Measurements from ENCODE around the gene ETV3.

ETV3 gene

DNA sequence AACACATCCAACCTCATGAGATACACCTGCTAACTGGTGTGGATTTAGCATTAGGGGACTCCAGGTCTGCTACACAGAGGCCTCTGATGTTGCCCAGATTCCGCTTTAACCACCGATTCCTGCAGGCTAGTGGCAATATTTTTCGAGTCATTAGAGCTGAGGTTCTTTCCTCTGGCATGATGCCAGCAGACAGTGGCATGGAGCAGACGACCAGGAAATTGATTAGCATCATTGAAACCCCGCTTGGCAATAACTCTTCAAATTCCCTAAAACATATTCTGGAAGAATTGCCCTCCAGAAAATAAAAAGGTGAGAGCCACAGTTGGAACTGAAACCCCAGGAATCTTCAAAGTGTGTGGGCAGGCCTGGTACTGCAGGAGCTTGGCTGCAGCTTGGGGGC is 28.4 kb upstream of the ETV3 start:
- no peaks in the 10 kb centered on the region for H3K36me3 ChIP-seq (replicated peaks; ENCODE audit: low read depth, low read length)
- H2AFZ ChIP-seq (ENCODE audit: low read depth, low read length) = no peak overlapping the region
- no peaks in the 10 kb centered on the region for H3K79me2 ChIP-seq (ENCODE audit: low read length)
- TF ChIP-seq CTCF (IDR thresholded peaks at IDR 0.05; ENCODE audit: low read depth, low read length) (no peak), EZH2phosphoT487 (IDR thresholded peaks at IDR 0.05; ENCODE audit: low read depth) (no peak)
- peaks cover 14% of the 10 kb centered on the region for H3K4me1 ChIP-seq (ENCODE audit: low read length)
- H3K4me2 ChIP-seq (ENCODE audit: low read length) = no peak overlapping the region
- no peaks in the 10 kb centered on the region for H3K9me3 ChIP-seq (ENCODE audit: insufficient read depth, low read length)
- H3K27me3 ChIP-seq (ENCODE audit: low read depth, low read length) = peaks cover 28% of the 10 kb centered on the region
- H3K27ac ChIP-seq (ENCODE audit: low read length) = no peak overlapping the region
- no peaks in the 10 kb centered on the region for H4K20me1 ChIP-seq (ENCODE audit: insufficient read depth, low read length)
- no peak overlapping the region for H3K4me3 ChIP-seq (ENCODE audit: low read length)
- H3K9ac ChIP-seq (ENCODE audit: low read length) = no peak overlapping the region

- H3K4me3 ChIP-seq (ENCODE audit: low read length) = peak overlapping the region; percentile 72
- no peaks in the 10 kb centered on the region for H3K36me3 ChIP-seq (replicated peaks; ENCODE audit: low read depth, low read length)
- H4K20me1 ChIP-seq (ENCODE audit: insufficient read depth, low read length) = no peaks in the 10 kb centered on the region
- H3K4me1 ChIP-seq (ENCODE audit: low read length) = peaks cover 14% of the 10 kb centered on the region
- TF ChIP-seq EZH2phosphoT487 (IDR thresholded peaks at IDR 0.05; ENCODE audit: low read depth) = no peak
- TF ChIP-seq CTCF (IDR thresholded peaks at IDR 0.05; ENCODE audit: low read depth, low read length) = peak; percentile 92
- H3K4me2 ChIP-seq (ENCODE audit: low read length) = peak overlapping the region; percentile 67
- peak overlapping the region; percentile 93 for H2AFZ ChIP-seq (ENCODE audit: low read depth, low read length)
- H3K79me2 ChIP-seq (ENCODE audit: low read length) = no peaks in the 10 kb centered on the region
- no peak overlapping the region for H3K27ac ChIP-seq (ENCODE audit: low read length)
- peaks cover 16% of the 10 kb centered on the region for H3K27me3 ChIP-seq (ENCODE audit: low read depth, low read length)
- no peaks in the 10 kb centered on the region for H3K9me3 ChIP-seq (ENCODE audit: insufficient read depth, low read length)
- H3K9ac ChIP-seq (ENCODE audit: low read length) = peak overlapping the region; percentile 50; the same call in 1 of the 2 replicates
Measured at GRCh38 chr1:157163273-157164127, 25.3 kb upstream of the ETV3 start.

- TF ChIP-seq EZH2phosphoT487 (IDR thresholded peaks at IDR 0.05; ENCODE audit: low read depth) (no peak), CTCF (IDR thresholded peaks at IDR 0.05; ENCODE audit: low read depth, low read length) (no peak)
Measured at GRCh38 chr1:157162345-157162744, 24.1 kb upstream of the ETV3 start.

DNA sequence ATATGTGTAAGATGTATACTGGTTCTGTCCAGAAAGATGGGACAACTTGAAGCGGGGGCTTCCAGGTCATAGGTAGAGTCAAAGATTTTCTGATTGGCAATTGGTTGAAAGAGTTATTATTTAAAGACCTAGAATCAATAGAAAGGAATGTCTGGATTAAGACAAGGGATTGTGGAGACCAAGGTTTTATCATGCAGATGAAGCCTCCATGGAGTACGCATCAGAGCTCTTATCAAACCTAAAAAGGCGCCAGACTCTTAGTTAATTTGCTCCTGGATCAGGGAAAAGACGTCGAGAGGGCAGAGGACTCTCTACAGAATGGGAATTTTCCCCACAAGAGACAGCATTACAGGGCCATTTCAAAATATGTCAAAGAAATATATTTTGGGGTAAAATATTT is 23.7 kb upstream of the ETV3 start:
- Histone ChIP-seq H3K4me1 (ENCODE audit: low read length) (no peaks in the 10 kb centered on the region; the same call in 1 of the 2 replicates), H3K4me2 (ENCODE audit: low read length) (no peak overlapping the region), H3K79me2 (ENCODE audit: low read length) (no peaks in the 10 kb centered on the region), H3K36me3 (replicated peaks; ENCODE audit: low read depth, low read length) (no peaks in the 10 kb centered on the region), H3K27me3 (ENCODE audit: low read depth, low read length) (peaks cover 20% of the 10 kb centered on the region), H3K9me3 (ENCODE audit: insufficient read depth, low read length) (no peaks in the 10 kb centered on the region), H2AFZ (ENCODE audit: low read depth, low read length) (no peak overlapping the region), H3K4me3 (ENCODE audit: low read length) (no peak overlapping the region), H3K27ac (ENCODE audit: low read length) (no peak overlapping the region), H4K20me1 (ENCODE audit: insufficient read depth, low read length) (no peaks in the 10 kb centered on the region), H3K9ac (ENCODE audit: low read length) (no peak overlapping the region)
- TF ChIP-seq EZH2phosphoT487 (IDR thresholded peaks at IDR 0.05; ENCODE audit: low read depth) (no peak), CTCF (IDR thresholded peaks at IDR 0.05; ENCODE audit: low read depth, low read length) (no peak)

More at GRCh38 chr1:157162345-157162744, 24.1 kb upstream of the ETV3 start:
- Histone ChIP-seq H3K9me3 (ENCODE audit: insufficient read depth, low read length) (no peaks in the 10 kb centered on the region), H3K27ac (ENCODE audit: low read length) (no peak overlapping the region), H2AFZ (ENCODE audit: low read depth, low read length) (no peak overlapping the region), H3K4me3 (ENCODE audit: low read length) (no peak overlapping the region), H3K79me2 (ENCODE audit: low read length) (no peaks in the 10 kb centered on the region), H3K4me1 (ENCODE audit: low read length) (peaks cover 4% of the 10 kb centered on the region), H3K27me3 (ENCODE audit: low read depth, low read length) (peaks cover 18% of the 10 kb centered on the region), H4K20me1 (ENCODE audit: insufficient read depth, low read length) (no peaks in the 10 kb centered on the region), H3K36me3 (replicated peaks; ENCODE audit: low read depth, low read length) (no peaks in the 10 kb centered on the region), H3K4me2 (ENCODE audit: low read length) (no peak overlapping the region), H3K9ac (ENCODE audit: low read length) (no peak overlapping the region)
